Spleen (tissue), 11 donors: Measurements from ENCODE around the gene HS3ST4. TPM values are rescaled to one million over a fixed set of nuclear protein-coding genes. Genes with fewer than 3 reads are reported as not detected.

Experiments used
- DNase-seq: peaks from one replicate; pipeline ENCODE4 v3.0.0-alpha.2; 2020
- H3K27ac ChIP-seq, 8 donors: fragments of 200-600 bp; sonication (generic) in 7 of 8; 1 replicate in 4 of 8; 2 replicates in 4 of 8; pipeline versions ENCODE4 v1.5.0 to v1.8.0; 2016 to 2021; ENCODE audit warnings: inconsistent platforms in 4 of 8, mild to moderate bottlenecking in 4 of 8, moderate library complexity in 1 of 8
- H3K27me3 ChIP-seq, 7 donors: fragments of 200-600 bp; sonication (generic) in 6 of 7; replicated peaks in 1 of 7; 1 replicate in 4 of 7; 2 replicates in 3 of 7; pipeline versions ENCODE4 v1.5.0 to v1.8.0; 2016 to 2021; ENCODE audit warnings: inconsistent platforms in 3 of 7, mild to moderate bottlenecking in 1 of 7
- H3K36me3 ChIP-seq, 6 donors: fragments of 200-600 bp; sonication (generic) in 5 of 6; 1 replicate in 4 of 6; 2 replicates in 2 of 6; pipeline versions ENCODE4 v1.5.0 to v1.8.0; 2016 to 2021; ENCODE audit warnings: inconsistent platforms in 2 of 6
- H3K4me1 ChIP-seq, 6 donors: fragments of 200-600 bp; sonication (generic) in 5 of 6; 1 replicate in 3 of 6; 2 replicates in 3 of 6; pipeline versions ENCODE4 v1.5.0 to v1.8.0; 2016 to 2021; ENCODE audit warnings: inconsistent platforms in 3 of 6
- H3K4me3 ChIP-seq, 8 donors: fragments of 200-600 bp; sonication (generic) in 7 of 8; 1 replicate in 4 of 8; 2 replicates in 4 of 8; pipeline versions ENCODE4 v1.5.0 to v1.8.0; 2016 to 2021; ENCODE audit warnings: inconsistent platforms in 4 of 8, mild to moderate bottlenecking in 4 of 8, moderate library complexity in 2 of 8
- H3K9me3 ChIP-seq, 8 donors: fragments of 200-600 bp; sonication (generic) in 7 of 8; 1 replicate in 4 of 8; 2 replicates in 4 of 8; pipeline versions ENCODE4 v1.5.0 to v1.8.0; 2016 to 2021; ENCODE audit warnings: inconsistent platforms in 4 of 8
- POLR2A ChIP-seq, 3 donors: fragments of 450-650 bp; IDR thresholded peaks; one replicate each; pipeline ENCODE4 v1.5.1; 2017; ENCODE audit warnings: antibody characterized with exemption in 3 of 3, mild to moderate bottlenecking in 1 of 3
- POLR2AphosphoS5 ChIP-seq, 3 donors: sonication (generic); formaldehyde crosslinking; IDR thresholded peaks; one replicate each; pipeline ENCODE4 v1.5.1; 2017; ENCODE audit warnings: antibody characterized with exemption in 3 of 3
- WGBS, 5 donors: extraction: QIAGEN DNeasy Blood & Tissue Kit in 3 of 5; methylation state at CpG; one replicate each; pipeline versions ENCODE4 v1.1.5 to v1.1.7; 2013 to 2018; 5-methylcytosine and 5-hydroxymethylcytosine counted together
- intact Hi-C: fragments of 100-400 bp; cut with DNase I; formaldehyde crosslinking; loops from one replicate; pipeline ENCODE4 v1.15.0; 2023; ENCODE audit warnings: low total_unique reads
- polyA plus RNA-seq, 3 donors: library from polyadenylated mRNA; stranded (reverse); fragments of 200-250 nt; gene quantifications; one replicate each; pipeline ENCODE4 v1.2.1, GENCODE V29; 2013
- total RNA-seq, 7 donors: library from RNA; depleted of rRNA in 3 of 7; stranded (reverse); fragments of >200 nt in 3 of 7; fragmentation: NEBNext Ultra II Directional in 4 of 7; extraction: Animal tissue kit (Norgen Biotek cat#: 25700) in 4 of 7; gene quantifications; one replicate each; pipeline versions ENCODE4 v1.1.0 to v1.2.1, GENCODE V29; 2016 to 2021
- TF ChIP-seq, protein P1 (sequence below), 11 experiments: fragments of 200-600 bp in 7 of 11; fragments of 450-650 bp in 4 of 11; sonication (generic) in 4 of 11; IDR thresholded peaks in 8 of 11; conservative IDR thresholded peaks in 3 of 11; 1 replicate in 7 of 11; 2 replicates in 4 of 11; pipeline versions ENCODE4 v1.4.0 to v1.8.0; 2016 to 2021; ENCODE audit warnings: antibody characterized with exemption in 11 of 11, inconsistent platforms in 4 of 11, mild to moderate bottlenecking in 1 of 11
- donor health status: healthy with polysubstance abuse.
- donor health status: DM: no; HTN: no; CAD: no; lungs with moderate emphysema.
- donor health status: DM: no; HTN: no; CAD: no.
- donor health status: Bipolar disorder and iron deficiency.
- donor health status: healthy.
- donor health status: DM: no; HTN: no; CAD: no.
- donor health status: DM: yes; HTN: yes; CAD: no.

HS3ST4 gene
- total and polyA plus RNA-seq, 10 donors = 0.08 to 4.2 (median 1.9) TPM

DNA sequence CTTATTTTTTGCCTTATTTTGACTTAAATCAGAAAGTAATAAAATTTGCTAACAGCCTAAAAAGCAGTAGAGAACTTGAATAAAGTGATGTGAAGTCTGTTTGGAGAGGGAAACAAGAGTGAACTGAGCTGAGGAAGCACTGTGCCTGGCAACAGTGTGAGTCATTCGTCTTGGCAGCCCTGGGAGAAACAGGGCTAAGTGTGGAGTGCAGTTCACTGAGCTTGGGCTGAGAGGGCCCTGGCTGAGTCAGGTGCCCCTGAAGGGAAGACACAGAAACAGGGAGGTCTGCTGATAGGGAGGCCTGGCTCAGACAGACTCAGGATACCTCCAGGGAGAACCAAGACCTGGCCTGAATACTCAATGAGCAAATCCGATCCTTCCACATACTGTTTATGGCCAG, 132.1 kb downstream of the HS3ST4 start:
- Histone ChIP-seq H3K4me3 (no peak overlapping the region), H3K27ac (no peak overlapping the region), H3K9me3 (no peaks in the 10 kb centered on the region), H3K36me3 (no peaks in the 10 kb centered on the region), H3K27me3 (peaks cover 0 to 10% (median 0%) of the 10 kb centered on the region in 7 donors), H3K4me1 (no peaks in the 10 kb centered on the region)
- TF ChIP-seq, protein P1, sequence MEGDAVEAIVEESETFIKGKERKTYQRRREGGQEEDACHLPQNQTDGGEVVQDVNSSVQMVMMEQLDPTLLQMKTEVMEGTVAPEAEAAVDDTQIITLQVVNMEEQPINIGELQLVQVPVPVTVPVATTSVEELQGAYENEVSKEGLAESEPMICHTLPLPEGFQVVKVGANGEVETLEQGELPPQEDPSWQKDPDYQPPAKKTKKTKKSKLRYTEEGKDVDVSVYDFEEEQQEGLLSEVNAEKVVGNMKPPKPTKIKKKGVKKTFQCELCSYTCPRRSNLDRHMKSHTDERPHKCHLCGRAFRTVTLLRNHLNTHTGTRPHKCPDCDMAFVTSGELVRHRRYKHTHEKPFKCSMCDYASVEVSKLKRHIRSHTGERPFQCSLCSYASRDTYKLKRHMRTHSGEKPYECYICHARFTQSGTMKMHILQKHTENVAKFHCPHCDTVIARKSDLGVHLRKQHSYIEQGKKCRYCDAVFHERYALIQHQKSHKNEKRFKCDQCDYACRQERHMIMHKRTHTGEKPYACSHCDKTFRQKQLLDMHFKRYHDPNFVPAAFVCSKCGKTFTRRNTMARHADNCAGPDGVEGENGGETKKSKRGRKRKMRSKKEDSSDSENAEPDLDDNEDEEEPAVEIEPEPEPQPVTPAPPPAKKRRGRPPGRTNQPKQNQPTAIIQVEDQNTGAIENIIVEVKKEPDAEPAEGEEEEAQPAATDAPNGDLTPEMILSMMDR (IDR thresholded peaks at IDR 0.05 in 8 of 11, conservative IDR thresholded peaks at IDR 0.05 in 3 of 11) = no peak
- TF ChIP-seq POLR2AphosphoS5 (IDR thresholded peaks at IDR 0.05) = no peak
- no peak for TF ChIP-seq POLR2A (IDR thresholded peaks at IDR 0.05)
- no peak for DNase-seq
- intact Hi-C loops = no loop called here
- 80 to 84% (median 80%) methylated on average over 2 of the region's 2 CpGs for WGBS, 5 donors

DNA sequence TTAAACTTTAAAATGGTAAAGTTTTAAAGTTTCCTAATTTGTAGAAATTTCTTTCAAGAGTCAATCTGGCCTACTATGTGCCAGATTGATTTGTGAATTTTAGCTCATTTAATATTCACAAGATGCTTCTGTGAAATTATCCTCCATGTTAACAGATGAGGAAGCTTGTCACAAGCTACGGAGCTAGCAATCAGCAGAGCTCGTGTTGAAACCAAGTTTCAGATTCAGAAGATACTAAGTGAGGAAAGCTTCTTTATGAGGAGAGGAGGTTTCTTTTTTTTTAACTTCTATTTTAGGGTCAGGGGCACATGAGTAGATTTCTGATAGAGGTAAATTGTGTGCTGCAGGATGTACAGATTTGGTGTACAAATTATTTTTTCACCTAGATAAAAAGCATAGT, 135.9 kb downstream of the HS3ST4 start:
- Histone ChIP-seq H3K27me3 (peaks cover 0 to 8% (median 0%) of the 10 kb centered on the region in 7 donors), H3K4me3 (no peak overlapping the region), H3K4me1 (no peaks in the 10 kb centered on the region), H3K9me3 (no peaks in the 10 kb centered on the region), H3K27ac (no peak overlapping the region), H3K36me3 (no peaks in the 10 kb centered on the region)
- TF ChIP-seq POLR2AphosphoS5 (IDR thresholded peaks at IDR 0.05) (no peak), POLR2A (IDR thresholded peaks at IDR 0.05) (no peak)
- TF ChIP-seq, protein P1 (IDR thresholded peaks at IDR 0.05 in 8 of 11, conservative IDR thresholded peaks at IDR 0.05 in 3 of 11) = no peak
- WGBS, 5 donors = 46 to 64% (median 54%) methylated on average over 2 of the region's 2 CpGs
- intact Hi-C loops = no loop called here
- no peak for DNase-seq

DNA sequence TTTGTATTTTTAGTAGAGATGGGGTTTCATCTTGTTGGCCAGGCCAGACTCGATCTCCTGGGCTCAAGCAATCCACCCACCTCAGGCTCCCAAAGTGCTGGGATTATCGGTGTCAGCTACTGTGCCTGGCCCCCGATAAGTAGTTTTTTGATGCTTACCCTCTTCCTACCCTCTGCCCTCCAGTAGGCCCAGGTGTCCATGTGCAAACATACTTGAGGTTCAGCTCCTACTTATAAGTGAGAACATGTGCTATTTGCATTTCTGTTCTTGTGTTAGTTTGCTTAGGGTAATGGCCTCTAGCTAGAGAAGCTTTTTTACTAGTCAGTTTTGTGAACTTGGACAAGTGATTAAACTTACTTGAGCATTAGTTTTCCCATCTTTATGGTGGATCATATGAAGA, 136.8 kb downstream of the HS3ST4 start:
- intact Hi-C loops = no loop called here
- H3K36me3 ChIP-seq = no peaks in the 10 kb centered on the region
- WGBS, 5 donors = 84 to 93% (median 91%) methylated on average over 3 of the region's 3 CpGs

DNA sequence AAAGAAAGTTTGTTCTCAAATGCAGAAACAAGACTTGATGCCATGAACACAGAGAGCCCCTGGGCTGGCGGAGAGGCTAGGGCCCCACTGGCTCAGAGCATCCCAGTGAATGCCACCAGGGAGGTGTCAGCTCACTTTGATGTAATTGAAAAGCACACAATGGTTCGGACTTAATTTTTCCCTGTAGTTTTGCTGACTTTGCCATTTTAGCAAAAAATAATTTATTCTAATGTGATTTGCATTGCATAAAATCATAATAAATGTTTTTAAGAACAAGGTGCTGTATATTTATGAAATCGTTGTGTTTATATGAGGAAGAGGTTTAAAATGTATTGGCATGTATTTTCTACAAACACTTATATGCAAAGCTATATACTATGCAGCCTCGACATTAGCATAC, 140.5 kb downstream of the HS3ST4 start:
- H3K4me3 ChIP-seq = no peak overlapping the region
- no peaks in the 10 kb centered on the region for H3K4me1 ChIP-seq
- 80 to 89% (median 83%) methylated on average over 4 of the region's 4 CpGs for WGBS, 5 donors
- DNase-seq = no peak
- TF ChIP-seq POLR2A (IDR thresholded peaks at IDR 0.05) = no peak
- TF ChIP-seq POLR2AphosphoS5 (IDR thresholded peaks at IDR 0.05) = no peak
- TF ChIP-seq, protein P1 (IDR thresholded peaks at IDR 0.05 in 8 of 11, conservative IDR thresholded peaks at IDR 0.05 in 3 of 11) = no peak
- no peaks in the 10 kb centered on the region for H3K9me3 ChIP-seq
- intact Hi-C loops = loop anchor here (10.0 kb wide), 1 partner anchor 1273 kb away; no protein-coding TSS in a partner anchor
- H3K36me3 ChIP-seq = no peaks in the 10 kb centered on the region
- peaks cover 0 to 24% (median 0%) of the 10 kb centered on the region in 7 donors for H3K27me3 ChIP-seq
- H3K27ac ChIP-seq = no peak overlapping the region

More for the DNA sequence above, 136.8 kb downstream of the HS3ST4 start:
- Histone ChIP-seq H3K27ac (no peak overlapping the region), H3K9me3 (no peaks in the 10 kb centered on the region), H3K4me1 (no peaks in the 10 kb centered on the region), H3K27me3 (peaks cover 0 to 8% (median 0%) of the 10 kb centered on the region in 7 donors), H3K4me3 (no peak overlapping the region)
- TF ChIP-seq POLR2AphosphoS5 (IDR thresholded peaks at IDR 0.05) (no peak), POLR2A (IDR thresholded peaks at IDR 0.05) (no peak)
- TF ChIP-seq, protein P1 (IDR thresholded peaks at IDR 0.05 in 8 of 11, conservative IDR thresholded peaks at IDR 0.05 in 3 of 11) = no peak
- DNase-seq = no peak
